NB4 (cell line): Measurements from ENCODE around the gene OPRL1.
A peak's percentile ranks its signal among the peaks of the same experiment; 100 is the strongest.

ENCODE experiments used
- DNase-seq: peaks from one replicate; pipeline ENCODE4 v3.0.0; 2010; ENCODE audit warnings: low read depth
- H3K4me3 ChIP-seq: one replicate; pipeline ENCODE4 v1.5.1; 2011; ENCODE audit warnings: mild to moderate bottlenecking, low read depth, low read length, moderate library complexity
- CTCF ChIP-seq: IDR thresholded peaks from one replicate; pipeline ENCODE4 v1.5.1; 2012; ENCODE audit warnings: low read depth, low read length
- MAX ChIP-seq: IDR thresholded peaks from 2 replicates; pipeline ENCODE4 v1.6.1; 2011; ENCODE audit warnings: low read depth, low read length
- MYC ChIP-seq: IDR thresholded peaks from 2 replicates; pipeline ENCODE4 v1.6.1; 2011; ENCODE audit warnings: low read depth, low read length
- POLR2A ChIP-seq: IDR thresholded peaks from 2 replicates; pipeline ENCODE4 v1.6.1; 2011; ENCODE audit warnings: mild to moderate bottlenecking; ENCODE audit not compliant: insufficient read length; ENCODE audit errors: extremely low read depth

OPRL1 gene

DNA sequence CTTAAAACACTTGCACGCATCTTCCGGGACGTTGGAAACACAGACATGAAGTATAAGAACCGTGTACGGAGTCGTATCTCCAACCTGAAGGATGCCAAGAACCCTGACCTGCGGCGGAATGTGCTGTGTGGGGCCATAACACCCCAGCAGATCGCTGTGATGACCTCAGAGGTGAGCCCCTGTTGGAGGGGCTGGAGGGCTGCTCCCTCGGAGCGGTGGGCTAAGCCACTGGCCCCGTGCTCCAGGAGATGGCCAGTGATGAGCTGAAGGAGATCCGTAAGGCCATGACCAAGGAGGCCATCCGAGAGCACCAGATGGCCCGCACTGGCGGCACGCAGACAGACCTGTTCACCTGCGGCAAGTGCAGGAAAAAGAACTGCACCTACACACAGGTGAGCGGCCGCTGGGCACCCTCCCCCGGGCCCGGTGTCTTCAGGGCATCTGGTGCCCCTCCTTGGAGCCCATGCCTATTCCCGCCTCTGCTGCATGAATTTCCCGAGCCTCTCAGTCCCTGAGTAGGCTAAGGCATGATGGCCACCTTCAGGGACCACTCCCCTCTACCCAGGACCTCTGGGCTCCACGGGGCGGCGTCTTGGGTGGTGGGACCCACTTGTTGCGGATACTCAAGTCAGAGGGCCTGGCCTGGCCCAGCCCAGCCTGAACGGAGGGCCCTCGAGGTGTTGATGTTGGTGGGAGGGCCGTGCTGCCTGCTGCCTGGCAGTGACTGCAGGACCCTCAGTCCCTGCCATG, 9.5 kb upstream of the OPRL1 start:
- peak; percentile 36 for DNase-seq
- no peak overlapping the region for H3K4me3 ChIP-seq
- no peak for TF ChIP-seq MYC
- TF ChIP-seq CTCF: no peak
- no peak for TF ChIP-seq POLR2A
- TF ChIP-seq MAX: no peak

- H3K4me3 ChIP-seq: no peak overlapping the region
- TF ChIP-seq CTCF (no peak), POLR2A (peak; percentile 2), MAX (no peak)
- peak; percentile 37 for DNase-seq
These were observed 8.2 kb upstream of the OPRL1 start for GRCh38 chr20:64071341-64072332.

- no peak for TF ChIP-seq MYC
- TF ChIP-seq MAX: no peak
- peak; percentile 24 for TF ChIP-seq POLR2A
- TF ChIP-seq CTCF: no peak
- DNase-seq: peak; percentile 44
- no peak overlapping the region for H3K4me3 ChIP-seq
These were observed 7.3 kb upstream of the OPRL1 start for GRCh38 chr20:64072498-64073063.

- no peak overlapping the region for H3K4me3 ChIP-seq
- TF ChIP-seq MAX: no peak
- no peak for TF ChIP-seq POLR2A
- no peak for TF ChIP-seq MYC
- no peak for TF ChIP-seq CTCF
- DNase-seq: no peak
These were observed 6.3 kb upstream of the OPRL1 start for GRCh38 chr20:64073476-64074183.

DNA sequence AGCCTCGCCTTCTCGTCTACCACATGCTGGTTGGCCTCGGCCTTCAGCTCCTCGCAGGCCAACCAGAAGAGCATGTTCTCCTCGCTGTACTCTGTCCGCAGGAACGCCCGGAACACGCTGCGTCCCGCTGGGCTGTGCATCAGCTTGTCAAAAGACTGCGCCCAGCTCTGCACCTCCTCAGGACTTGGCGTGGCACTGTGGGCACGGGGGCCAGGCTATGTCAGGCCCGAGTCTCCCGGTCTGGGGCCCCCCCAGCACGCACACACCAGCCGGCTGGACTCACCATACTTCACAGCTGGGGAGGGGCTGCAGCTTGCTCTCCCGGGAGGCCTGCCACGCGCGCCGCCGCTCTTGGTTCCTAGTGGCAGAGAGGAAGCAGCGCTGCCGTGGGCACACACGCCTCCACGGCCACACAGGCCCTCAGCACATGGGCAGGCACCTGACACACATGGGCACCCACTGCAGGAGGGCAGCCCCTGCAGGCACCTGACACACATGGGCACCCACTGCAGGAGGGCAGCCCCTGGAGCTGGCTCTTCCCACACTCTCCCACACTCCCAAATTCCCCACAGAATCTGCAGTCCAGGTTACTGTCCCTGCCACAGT, 5.6 kb upstream of the OPRL1 start:
- TF ChIP-seq POLR2A (no peak), CTCF (no peak), MAX (no peak), MYC (no peak)
- no peak for DNase-seq
- H3K4me3 ChIP-seq: no peak overlapping the region
